ENCODE data around the gene CEP170.

DNA sequence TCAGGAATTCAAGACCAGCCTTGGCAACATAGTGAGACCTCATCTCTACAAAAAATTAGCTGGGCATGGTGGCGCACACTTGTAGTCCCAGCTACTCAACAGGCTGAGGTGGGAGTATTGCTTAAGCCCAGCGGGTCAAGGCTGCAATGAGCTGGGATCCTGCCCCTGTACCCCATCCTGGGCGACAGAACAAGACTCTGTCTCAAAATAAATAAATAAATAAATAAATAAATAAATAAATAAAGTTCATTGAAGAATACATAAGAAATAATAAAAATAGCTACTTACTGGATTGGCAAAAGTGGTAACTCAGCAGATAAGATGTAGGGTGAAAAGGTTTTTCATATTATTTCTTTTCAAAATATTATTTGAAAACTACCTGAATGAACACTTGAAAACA is 5.9 kb downstream of the CEP170 start:
- TF ChIP-seq, protein P1, sequence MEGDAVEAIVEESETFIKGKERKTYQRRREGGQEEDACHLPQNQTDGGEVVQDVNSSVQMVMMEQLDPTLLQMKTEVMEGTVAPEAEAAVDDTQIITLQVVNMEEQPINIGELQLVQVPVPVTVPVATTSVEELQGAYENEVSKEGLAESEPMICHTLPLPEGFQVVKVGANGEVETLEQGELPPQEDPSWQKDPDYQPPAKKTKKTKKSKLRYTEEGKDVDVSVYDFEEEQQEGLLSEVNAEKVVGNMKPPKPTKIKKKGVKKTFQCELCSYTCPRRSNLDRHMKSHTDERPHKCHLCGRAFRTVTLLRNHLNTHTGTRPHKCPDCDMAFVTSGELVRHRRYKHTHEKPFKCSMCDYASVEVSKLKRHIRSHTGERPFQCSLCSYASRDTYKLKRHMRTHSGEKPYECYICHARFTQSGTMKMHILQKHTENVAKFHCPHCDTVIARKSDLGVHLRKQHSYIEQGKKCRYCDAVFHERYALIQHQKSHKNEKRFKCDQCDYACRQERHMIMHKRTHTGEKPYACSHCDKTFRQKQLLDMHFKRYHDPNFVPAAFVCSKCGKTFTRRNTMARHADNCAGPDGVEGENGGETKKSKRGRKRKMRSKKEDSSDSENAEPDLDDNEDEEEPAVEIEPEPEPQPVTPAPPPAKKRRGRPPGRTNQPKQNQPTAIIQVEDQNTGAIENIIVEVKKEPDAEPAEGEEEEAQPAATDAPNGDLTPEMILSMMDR (IDR thresholded peaks at IDR 0.05; ENCODE audit: low read depth, low read length, poor library complexity, severe bottlenecking), result no peak
- TF ChIP-seq EZH2phosphoT487 (IDR thresholded peaks at IDR 0.05; ENCODE audit: borderline replicate concordance, low read length), result no peak

Data from DOHH2 (cell line).